GM18520 (cell line): ENCODE measurements around the gene VARS1.
"Not testable (repeated sequence)": the region's sequence is repeated elsewhere in the genome, so short reads cannot be mapped to it uniquely, and the experiment has no call there.

ENCODE experiments used
- ATAC-seq: cut with Tn5 transposase; IDR thresholded peaks from one replicate; pipeline ENCODE4 v1.9.1; 2021; ENCODE audit not compliant: unreplicated experiment

The VARS1 gene

DNA sequence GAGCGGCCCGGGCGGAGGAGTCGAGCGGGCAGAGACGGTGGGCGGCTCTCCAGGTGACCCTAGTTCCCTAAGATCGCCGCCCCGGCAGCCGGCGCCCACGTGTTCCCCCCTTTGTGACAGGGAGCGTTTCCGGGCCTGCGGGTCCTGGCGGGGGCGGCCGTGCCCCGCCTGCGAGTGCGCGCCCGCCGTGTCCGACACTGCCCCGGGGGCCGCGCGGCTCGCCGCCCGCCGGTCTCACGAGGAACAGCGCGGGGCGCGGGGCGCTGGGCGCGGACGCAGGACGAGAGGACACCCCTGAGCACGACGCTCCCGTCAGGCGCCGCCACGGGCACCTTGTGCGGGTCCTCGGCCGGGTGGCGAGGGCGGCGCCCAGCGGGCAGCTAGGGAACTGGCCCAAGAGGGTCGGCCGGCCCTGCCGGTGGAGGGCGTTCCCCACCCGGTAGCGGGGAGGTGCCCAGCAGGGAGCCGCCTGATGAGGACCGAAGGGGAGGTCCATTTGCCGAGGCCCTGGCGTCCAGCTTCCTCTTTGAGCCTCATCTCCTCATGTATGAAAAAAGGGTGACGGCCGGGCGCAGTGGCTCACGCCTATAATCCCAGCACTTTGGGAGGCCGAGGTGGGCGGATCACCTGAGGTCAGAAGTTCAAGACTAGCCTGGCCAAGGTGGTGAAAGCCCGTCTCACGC, at the start of gene VARS1:
TSS of gene VARS1 (minus strand) at position 137 of the 683 bp plus-strand sequence. CDS start 535 bp downstream, outside the sequence.
- peak; percentile 79 for ATAC-seq

DNA sequence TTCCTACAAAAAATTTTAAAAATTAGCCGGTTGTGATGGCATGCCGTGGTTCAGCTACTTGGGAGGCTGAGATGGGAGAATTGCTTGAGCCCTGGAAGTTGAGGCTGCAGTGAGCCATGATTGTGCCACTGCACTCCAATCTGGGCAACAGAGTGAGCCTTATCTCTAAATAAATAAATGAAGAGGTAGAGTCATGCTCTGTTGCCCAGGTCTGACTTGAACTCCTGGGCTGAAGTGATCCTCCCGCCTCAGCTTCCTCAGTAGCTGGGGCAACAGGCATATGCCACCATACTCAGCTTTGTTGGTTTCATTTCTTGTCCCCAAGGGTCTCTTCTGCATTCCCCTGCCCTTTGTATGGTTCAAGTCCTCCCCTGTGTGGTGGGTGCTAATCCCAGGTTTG, 49.0 kb upstream of the VARS1 start:
- ATAC-seq: no peak

DNA sequence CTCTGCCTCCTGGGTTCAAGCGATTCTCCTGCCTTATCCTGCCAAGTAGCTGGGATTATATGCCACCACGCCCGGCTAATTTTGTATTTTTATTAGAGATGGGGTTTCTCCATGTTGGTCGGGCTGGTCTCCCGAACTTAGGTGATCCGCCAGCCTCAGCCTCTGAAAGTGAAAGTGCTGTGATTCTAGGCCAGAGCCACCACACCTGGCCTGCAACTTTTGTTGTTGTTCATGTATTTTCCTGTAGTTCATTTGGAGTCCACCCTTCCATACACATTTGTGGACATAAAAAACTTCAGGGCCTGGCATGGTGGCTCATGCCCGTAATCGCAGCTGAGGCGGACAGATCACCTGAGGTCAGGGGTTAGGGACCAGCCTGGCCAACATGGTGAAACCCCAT, 46.5 kb upstream of the VARS1 start:
- ATAC-seq: no peak

DNA sequence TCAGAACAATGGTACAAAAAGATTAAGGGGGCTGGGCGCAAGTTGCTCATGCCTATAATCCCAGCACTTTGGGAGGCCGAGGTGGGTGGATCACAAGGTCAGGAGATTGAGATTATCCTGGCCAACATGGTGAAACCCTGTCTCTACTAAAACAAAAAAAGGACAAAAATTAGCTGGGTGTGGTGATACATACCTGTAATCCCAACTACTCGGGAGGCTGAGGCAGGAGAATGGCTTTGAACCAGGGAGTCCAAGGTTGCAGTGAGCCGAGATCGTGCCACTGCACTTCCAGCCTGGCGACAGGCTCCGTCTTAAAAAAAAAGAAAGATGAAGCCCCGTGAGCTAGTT, 44.2 kb upstream of the VARS1 start:
- ATAC-seq: not testable (repeated sequence)

DNA sequence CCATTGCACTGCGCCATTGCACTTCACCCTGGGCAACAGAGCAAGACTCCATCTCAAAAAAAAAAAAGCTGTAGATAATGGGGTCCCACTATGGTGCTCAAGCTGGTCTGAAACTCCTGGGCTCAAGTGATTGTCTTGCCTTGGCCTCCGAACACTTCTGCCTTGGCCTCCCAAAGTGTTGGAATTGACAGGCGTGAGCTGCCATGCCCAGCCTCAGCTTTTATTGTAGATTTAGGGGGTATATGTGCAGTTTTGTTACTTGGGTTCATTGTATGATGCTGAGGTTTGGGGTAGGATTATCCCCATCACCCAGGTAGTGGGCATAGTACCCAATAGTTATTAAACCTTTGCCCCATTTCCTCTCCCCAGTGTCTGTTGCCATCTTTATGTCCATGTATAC, 43.4 kb upstream of the VARS1 start:
- ATAC-seq: no peak

DNA sequence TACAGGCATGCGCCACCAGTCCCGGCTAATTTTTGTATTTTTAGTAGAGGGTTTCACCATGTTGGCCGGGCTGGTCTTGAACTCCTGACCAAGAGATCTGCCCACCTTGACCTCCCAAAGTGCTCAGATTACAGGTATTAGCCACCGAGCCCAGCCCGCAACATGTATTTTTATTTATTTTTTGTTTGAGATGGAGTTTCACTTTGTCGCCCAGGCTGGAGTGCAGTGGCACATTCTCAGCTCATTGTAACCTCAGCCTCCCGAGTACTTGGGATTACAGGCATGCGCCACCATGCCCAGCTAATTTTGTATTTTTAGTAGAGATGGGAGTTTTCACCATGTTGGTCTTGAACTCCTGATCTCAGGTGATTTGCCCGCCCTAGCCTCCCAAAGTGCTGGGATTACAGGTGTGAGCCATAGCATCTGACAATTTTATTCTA, 42.6 kb upstream of the VARS1 start:
- ATAC-seq: not testable (repeated sequence)

DNA sequence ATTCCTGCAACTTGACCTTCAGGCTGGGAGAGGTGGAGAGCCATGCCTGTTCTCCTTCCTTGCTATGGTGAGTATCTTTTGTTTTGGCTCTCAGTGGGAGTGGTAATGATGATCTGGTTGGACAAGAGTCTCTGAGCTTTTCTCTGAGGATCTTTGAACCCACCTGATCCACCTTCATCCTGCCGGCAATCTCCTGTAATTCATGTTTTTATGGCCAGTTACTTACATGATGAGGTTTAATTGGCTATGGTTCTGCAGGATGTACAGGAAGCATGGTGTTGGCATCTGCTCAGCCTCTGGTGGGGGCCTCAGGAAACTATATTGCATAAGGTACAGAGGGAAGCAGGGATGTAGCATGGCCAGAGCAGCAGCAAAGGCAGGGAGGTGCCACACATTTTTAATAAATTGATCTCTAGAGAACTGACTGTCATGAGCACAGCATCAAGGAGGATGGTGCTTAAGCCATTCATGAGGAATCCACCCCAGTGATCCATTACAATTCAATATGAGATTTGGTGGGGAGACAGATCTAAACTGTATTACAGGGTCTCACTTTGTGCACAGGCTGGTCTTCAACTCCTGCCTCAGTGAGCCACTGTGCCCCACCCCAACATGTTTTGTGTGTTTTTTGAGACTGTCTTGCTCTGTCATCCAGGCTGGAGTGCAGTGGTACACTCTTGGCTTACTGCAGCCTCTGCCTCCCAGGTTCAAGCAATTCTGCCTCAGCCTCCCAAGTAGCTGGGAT, 42.0 kb upstream of the VARS1 start:
- ATAC-seq: no peak

DNA sequence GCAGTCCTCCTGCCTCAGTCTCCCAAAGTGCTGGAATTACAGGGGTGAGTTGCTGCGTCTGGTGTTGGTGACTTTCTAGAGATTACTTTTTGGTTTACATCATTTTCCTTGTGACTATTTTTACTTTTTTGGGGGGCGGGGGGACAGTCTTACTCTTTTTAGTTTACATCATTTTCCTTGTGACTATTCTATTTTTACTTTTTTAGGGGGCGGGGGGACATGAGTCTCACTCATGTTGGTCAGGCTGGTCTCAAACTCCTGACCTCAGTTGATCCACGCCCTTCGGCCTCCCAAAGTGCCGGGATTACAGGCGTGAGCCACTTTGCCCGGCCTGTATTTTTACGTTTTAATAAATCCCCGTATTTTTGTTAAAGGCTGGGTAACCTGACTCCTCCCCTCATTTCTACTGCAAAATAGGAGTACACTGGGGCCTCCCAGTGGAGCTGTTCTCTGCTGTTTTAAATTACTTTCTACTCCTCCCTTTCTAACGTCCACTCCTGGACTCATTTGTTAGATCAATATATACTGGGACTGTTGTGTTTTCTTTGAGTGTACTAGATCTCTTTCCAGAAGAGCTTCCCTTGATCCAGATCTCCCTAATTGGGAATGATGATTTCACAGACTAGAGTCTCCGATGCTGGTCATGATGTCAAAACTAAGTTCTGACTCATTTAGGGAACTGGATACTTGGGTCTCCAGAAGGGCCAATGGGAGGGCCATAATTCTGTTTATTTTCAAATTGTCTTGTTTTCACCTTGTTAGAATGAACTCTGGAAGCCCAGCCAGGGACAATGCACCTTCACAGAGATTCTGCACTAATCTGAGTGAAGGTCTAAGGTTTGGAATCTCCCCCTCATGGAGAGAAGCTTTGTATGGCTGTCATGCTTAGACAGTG, 41.2 kb upstream of the VARS1 start:
- no peak for ATAC-seq

DNA sequence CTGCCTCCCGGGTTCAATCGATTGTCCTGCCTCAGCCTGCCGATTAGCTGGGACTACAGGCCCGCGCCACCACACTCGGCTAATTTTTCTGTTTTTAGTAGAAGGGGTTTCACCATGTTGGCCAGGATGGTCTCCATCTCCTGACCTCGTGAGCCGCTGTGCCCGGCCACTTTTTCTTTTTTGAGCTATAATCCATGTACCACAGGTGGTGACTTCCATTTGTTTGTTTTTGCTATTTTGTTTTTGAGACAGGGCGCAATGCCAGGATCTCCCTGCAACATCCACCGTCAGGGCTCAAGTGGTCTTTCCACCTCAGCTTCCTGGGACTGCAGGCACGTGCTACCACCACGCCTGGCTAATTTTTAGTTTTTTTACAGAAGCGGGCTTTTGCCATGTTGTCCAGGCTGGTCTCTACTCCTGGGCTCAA, 40.5 kb upstream of the VARS1 start:
- ATAC-seq: no peak

DNA sequence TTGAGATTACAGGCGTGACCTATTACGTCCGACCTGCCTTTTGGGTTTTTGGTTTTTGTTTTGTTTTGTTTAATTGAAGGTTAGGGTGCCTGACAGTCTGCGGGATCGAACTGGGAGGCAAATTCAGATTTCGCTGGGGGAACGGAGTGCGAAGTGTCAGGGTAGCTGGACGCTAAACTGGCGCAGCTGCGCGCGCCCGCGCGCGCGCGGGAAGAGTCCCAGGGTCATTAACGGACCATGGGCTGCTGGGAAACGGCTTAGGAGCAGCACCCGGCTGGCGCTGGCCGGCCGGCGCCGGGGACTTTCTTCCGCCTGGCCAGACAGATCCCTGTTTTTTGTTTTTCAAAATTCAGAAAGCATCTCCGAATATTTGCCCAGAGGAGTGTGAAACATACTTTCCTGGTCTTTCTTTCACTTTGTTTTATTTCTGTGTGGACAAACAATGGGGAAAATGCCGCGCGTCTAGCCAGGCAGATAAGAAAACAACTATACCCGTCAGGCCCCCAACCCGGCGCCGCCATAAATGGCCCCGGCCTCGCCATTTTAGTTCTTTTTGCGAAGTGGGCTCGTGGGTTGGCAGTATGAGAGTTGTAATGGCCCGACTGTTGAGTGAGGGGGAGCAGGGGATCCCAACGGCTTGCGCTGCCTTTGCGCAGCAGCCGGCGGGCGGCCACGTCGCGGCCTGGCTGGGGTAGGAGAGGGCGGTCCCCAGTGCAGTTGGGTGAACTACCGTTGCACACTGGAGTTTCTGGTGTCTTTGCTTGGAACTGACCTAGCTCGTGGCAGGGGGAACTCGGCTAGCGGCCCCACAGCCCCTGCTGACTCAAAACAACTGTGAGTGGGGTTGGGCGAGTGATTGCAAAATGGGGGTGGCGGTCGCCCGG, 39.1 kb upstream of the VARS1 start:
- no peak for ATAC-seq

DNA sequence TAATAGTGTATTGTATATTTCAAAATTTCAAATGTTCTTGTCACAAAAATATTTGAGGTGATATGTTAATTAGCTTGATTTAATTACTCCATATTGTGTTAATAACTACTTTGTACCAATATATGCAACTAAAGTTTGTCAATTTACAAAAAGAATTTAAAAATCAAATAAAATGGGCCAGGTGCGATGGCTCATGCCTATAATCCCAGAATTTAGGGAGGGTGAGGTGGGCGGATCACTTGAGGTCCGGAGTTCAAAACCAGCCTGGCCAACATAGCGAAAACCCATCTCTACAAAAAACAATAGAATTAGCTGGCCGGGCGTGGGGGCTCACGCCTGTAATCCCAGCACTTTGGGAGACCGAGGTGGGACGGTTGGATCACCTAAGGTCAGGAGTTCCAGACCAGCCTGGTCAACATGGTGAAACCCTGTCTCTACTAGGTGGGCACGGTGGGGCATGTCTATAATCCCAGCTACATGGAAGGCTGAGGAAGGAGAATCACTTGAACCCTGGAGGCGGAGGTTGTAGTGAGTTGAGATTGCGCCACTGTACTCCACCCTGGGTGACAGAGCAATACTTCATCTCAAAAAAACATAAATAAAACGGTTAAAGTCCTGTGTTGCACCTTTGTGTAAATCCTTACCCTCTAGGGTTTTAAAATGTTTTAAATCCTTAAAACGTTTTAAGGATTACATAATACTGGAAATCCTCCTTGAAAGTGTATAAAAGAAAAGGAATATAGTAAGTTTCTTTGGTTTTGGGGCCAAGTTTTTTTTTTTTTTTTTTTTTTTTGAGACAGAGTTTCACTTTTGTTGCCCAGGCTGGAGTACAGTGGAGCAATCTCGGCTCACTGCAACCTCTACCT, 36.0 kb upstream of the VARS1 start:
- no peak for ATAC-seq

DNA sequence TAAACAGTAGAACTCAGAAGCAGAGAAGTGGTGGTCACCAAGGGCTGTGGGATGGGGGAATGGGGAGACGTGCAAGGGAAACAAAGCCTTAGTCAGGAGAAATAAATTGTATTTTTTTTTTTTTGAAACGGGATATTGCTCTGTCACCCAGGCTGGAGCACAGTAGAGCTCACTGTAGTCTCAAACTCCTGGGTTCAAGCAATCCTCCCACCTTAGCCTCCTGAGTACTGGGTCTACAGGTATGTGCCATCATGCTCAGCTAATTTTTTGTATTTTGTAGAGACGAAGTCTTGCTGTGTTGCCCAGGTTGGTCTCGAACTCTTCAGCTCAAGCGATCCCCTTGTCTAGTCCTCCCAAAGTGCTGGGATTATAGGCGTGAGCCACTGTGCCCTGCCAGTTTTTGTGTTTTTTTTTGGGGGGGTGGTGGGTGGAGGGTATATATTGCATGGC, 35.4 kb upstream of the VARS1 start:
- no peak for ATAC-seq

DNA sequence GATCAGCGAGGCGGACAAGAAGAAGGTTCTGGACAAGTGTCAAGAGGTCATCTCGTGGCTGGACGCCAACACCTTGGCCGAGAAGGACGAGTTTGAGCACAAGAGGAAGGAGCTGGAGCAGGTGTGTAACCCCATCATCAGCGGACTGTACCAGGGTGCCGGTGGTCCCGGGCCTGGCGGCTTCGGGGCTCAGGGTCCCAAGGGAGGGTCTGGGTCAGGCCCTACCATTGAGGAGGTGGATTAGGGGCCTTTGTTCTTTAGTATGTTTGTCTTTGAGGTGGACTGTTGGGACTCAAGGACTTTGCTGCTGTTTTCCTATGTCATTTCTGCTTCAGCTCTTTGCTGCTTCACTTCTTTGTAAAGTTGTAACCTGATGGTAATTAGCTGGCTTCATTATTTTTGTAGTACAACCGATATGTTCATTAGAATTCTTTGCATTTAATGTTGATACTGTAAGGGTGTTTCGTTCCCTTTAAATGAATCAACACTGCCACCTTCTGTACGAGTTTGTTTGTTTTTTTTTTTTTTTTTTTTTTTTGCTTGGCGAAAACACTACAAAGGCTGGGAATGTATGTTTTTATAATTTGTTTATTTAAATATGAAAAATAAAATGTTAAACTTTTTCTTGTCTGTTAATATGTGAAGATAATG, 34.2 kb upstream of the VARS1 start:
- ATAC-seq: no peak

DNA sequence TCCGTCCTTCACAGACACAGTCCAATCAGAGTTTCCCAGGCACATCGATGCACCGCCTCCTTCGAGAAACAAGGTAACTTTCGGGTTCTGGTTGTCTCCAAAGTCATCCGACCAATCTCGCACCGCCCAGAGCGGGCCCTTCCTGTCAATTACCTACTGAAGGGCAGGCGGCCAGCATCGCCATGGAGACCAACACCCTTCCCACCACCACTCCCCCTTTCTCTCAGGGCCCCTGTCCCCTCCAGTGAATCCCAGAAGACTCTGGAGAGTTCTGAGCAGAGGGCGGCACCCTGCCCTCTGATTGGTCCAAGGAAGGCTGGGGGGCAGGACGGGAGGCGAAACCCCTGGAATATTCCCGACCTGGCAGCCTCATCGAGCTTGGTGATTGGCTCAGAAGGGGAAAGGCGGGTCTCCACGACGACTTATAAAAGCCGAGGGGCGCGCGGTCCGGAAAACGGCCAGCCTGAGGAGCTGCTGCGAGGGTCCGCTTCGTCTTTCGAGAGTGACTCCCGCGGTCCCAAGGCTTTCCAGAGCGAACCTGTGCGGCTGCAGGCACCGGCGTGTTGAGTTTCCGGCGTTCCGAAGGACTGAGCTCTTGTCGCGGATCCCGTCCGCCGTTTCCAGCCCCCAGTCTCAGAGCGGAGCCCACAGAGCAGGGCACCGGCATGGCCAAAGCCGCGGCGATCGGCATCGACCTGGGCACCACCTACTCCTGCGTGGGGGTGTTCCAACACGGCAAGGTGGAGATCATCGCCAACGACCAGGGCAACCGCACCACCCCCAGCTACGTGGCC, 31.9 kb upstream of the VARS1 start, which contains the start of gene HSPA1B:
TSS of gene HSPA1B (plus strand) at position 453 of the 794 bp plus-strand sequence. CDS start at position 666, 213 bp downstream.
- ATAC-seq: peak; percentile 46

DNA sequence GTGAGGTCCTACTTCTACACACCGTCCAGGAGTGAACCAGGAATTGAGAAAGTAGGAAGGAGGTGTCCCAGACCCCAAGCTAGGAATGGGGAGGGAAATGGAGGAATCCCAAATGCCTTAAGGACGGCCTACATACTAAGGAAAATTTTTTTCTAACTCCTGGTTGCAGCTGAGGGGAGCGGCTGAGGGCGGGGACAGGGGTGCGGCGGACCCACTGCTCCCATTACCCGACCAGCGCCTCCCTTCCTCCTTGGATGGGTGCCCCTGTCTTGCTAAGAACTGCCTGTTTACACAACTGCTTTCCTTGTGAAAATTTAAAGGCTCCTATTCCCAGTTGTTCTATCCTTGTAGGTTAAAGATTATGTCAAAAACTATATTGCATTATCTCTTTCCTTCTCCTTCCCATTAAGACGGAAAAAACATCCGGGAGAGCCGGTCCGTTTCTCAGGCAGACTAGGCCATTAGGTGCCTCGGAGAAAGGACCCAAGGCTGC, 31.3 kb upstream of the VARS1 start:
- no peak for ATAC-seq

DNA sequence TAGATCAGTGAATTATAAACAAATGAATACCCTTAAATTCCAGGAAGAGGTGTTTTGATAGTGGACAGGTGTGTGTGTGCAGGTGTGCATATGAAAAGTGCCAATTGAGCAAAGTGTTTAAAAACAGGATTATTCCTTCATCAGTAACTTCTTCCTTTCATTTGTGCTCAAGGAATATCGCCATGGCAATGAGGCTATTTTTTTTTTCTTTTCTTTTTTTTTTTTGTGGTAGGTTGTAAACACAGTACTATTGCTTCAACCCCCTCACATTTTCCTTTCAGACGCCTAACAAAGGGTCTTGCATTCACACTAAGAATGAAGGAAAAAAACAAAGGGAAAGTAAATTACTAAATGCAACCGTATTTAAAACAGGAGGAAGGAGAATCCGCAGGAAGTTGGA, 30.0 kb upstream of the VARS1 start:
- ATAC-seq: no peak

DNA sequence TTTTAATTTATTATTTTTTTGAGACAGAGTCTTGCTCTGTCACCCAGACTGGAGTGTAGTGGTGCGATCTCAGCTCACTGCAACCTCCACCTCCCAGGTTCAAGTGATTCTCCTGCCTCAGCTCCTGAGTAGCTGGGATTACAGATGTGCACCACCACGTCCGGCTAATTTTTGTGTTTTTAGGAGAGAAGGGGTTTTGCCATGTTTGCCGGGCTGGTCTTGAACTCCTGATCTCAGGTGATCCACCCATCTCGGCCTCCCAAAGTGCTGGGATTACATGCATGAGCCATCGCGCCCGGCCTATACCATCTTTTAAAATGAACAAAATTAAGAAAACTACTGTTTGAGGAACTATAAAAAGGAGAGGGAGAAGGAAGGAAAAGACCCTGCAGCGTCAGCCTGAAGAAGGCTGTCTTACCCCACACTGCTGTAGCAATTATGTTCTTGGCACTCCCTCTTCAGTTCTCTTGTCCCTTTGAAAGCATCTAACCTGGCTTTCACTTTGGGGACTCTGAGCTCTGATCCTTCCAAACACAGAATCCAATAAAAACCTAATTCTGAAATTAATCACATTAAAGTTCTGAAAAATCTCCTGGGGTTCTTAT, 28.1 kb upstream of the VARS1 start:
- ATAC-seq: not testable (repeated sequence)
